DMS53 (cell line): ENCODE measurements around the gene ZSCAN30.
"Not testable (repeated sequence)": the region's sequence is repeated elsewhere in the genome, so short reads cannot be mapped to it uniquely, and the experiment has no call there.

Experiments
- DNase-seq: peaks from one replicate; lab custom pipeline; 2025; lab: John Stamatoyannopoulos, UW

Gene ZSCAN30

GRCh38 chr18:35236571-35237363 lies 53.3 kb downstream of the ZSCAN30 start:
- peak; percentile 70 for DNase-seq

- peak; percentile 90 for DNase-seq
Measured at GRCh38 chr18:35231052-35231451, 59.0 kb downstream of the ZSCAN30 start.

DNA sequence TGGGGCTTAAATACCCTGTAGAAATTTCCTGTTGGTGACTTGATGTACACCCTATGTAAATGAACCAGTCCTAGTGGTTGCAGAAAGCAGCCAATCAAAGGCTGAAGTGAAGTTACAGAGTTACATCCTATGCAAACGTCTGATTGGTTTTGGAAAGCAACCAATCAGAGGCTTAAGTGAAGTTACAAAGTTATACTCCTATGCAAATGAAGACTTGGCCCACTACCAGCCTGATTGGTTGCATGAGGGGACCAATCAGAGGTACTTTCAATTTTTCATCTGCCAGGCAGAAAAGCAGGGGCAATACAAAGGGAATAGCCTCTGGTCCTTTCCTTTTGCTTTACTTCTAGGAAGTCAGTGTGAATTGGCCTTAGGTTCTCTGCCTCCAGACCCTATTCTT lies 62.8 kb downstream of the ZSCAN30 start:
- no peak for DNase-seq

DNA sequence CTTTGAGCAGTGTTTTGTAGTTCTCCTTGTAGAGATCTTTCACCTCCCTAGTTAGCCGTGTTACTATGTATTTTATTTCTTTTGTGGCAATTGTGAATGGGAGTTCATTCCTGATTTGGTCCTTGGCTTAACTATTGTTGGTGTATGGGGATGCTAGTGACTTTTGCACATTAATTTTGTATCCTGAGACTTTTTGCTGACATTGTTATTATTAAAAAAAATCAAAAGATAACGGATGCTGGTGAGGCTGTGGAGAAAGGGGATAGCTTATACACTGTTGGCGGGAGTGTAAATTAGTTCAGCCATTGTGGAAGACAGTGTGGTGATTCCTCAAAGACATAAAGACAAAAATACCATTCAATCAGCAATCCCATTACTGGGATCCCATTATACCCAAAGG lies 66.2 kb downstream of the ZSCAN30 start:
- DNase-seq, result no peak

DNA sequence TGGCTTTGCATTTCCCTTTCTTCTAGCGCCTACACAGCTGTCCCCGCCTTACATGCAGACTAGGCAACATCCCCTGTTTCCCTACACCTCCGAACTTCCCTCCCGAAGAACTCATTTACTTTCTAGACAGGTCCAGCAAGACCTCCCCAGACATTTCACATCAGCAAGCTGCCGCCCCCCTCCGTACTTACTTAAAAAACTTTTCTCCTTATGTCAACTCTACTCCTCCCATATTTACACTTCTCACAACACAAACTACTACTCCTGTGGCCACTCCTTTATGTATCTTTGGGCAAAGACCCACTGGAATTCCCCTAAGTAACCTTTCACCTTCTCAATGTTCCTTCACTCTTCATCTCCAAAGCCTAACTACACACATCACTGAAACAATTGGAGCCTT lies 69.6 kb downstream of the ZSCAN30 start:
- no peak for DNase-seq

GRCh38 chr18:35219331-35219730 lies 70.7 kb downstream of the ZSCAN30 start:
- DNase-seq, result not testable (repeated sequence)

DNA sequence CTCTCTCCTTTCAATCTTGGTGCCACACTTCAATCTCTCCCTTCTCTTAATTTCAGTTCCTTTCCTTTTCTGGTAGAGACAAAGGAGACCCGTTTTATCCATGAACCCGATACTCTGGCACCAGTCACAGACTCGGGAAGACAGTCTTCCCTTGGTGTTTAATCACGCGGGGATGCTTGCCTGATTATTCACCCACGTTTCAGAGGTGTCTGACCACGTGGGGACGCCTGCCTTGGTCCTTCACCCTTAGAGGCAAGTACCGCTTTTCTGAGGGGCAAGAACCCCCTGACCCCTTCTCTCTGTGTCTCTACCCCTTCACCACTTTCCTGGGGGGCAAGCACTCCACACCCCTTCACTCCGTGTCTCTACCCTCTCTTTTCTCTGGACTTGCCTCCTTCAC lies 73.4 kb downstream of the ZSCAN30 start:
- DNase-seq, result not testable (repeated sequence)

DNA sequence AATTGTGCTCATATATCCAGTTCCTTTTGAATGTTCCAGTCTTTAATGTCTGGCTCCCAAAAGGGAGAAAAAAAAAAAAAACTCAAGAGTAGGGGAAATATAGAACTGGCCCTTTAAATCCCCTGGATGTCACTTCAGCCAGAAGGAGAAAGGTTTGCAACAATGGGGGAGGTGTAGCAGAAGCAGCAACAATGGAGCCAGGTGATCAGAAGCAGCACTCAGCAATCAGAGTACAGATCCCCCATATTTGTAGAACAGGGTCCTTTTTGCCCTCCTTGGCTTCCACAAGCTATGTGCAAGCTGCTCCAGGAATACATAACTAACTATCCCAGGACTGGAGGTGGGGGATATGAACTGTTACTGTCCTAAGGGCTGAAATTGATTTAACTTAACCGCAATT lies 75.0 kb downstream of the ZSCAN30 start:
- DNase-seq, result no peak

DNA sequence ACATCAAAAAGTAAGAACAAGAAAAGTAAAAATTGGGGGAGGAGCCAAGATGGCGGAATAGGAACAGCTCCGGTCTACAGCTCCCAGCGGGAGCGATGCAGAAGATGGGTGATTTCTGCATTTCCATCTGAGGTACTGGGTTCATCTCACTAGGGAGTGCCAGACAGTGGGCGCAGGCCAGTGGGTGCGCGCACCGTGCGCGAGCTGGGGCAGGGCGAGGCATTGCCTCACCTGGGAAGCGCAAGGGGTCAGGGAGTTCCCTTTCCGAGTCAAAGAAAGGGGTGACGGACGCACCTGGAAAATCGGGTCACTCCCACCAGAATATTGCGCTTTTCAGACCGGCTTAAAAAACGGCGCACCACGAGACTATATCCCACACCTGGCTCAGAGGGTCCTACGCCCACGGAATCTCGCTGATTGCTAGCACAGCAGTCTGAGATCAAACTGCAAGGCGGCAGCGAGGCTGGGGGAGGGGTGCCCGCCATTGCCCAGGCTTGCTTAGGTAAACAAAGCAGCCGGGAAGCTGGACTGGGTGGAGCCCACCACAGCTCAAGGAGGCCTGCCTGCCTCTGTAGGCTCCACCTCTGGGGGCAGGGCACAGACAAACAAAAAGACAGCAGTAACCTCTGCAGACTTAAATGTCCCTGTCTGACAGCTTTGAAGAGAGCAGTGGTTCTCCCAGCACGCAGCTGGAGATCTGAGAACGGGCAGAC lies 84.1 kb downstream of the ZSCAN30 start:
- DNase-seq, result not testable (repeated sequence)

GRCh38 chr18:35205199-35205712 lies 84.8 kb downstream of the ZSCAN30 start:
- DNase-seq, result no peak

DNA sequence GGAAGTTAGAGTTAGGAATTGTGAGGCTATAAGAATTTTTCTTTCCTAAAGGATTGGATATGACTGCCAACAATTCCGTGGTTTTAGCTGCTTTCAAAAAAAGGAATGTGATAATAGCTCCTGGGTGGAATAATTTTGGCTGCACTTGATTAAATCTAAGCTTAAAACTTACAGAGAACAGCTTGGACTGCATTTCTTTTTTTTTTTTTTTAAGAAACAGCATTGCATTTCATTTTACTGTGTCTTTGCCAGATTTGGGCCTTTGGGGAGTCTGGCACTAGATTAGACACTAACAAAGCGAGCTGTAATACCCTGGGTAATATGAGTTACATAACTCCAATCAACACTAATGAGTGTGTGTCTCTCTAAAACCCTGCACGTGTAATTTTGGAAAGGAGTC lies 87.0 kb downstream of the ZSCAN30 start:
- no peak for DNase-seq

DNA sequence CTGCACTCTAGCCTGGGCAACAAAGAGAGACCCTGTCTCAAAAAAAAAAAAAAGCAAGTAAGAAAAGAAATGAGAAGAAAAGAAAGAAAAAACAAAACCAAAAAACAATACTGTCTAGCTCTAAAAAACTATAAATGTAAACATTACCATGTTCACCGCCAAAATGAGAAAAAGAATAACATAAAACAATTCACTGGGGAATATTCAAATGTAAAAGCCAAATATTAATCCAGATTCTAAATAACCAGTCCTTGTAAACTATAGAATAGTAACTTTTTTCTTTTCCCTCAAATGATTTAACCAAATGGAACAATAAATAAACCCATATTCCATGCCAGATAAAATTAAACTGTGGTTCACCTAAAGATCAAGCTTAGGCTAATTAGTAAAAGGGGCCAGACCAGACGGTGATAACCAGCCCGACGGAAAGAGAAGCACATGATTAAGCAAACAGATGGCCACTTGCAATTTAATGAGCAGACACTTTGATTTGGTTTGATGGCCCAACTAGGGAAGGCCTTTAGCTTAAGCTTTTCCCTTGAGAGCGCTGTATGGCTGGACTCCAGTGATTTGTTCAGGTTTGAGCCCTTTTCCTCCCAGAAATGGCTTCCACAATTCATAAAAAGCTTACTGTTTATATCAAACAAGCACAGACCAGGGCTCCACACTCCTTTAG lies 88.6 kb downstream of the ZSCAN30 start:
- DNase-seq, result no peak
